ENCODE measurements around the gene FOXP3. TPM values are rescaled to one million over a fixed set of nuclear protein-coding genes. Genes with fewer than 3 reads are reported as not detected.

Gene FOXP3
- total and polyA plus RNA-seq, 2 experiments from 2014 or later = 0.11 to 0.28 TPM

DNA sequence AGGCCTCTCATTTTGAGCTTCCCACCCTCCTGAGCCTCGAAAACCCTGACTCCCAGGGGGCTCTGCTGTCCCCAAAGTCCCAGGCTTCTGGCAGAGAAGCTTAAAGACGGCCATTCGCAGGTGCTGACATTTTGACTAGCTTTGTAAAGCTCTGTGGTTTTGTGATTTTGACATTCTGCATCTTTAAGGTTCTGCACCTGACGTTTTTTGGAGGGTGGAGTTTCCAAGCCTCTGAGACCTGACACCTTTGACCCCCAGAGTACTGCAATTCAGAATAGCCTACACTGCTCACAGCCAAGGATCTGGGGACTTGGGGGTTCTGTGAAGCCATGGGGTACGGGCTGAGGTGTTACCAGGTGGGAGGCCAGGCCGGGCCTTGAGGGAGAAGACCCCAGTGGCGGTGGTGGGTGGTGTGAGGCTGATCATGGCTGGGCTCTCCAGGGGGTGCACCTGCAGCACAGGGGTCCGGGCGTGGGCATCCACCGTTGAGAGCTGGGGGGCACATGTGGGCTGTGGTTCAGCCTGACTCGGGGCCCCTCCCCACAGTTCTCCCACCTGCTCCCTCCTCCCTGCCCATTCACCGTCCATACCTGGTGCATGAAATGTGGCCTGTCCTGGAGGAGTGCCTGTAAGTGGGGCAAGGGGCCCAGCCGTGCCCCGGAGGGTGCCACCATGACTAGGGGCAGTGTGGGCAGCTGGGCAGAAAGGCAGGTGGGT, 7.3 kb downstream of the FOXP3 start (continued):
- TF ChIP-seq, protein P1, sequence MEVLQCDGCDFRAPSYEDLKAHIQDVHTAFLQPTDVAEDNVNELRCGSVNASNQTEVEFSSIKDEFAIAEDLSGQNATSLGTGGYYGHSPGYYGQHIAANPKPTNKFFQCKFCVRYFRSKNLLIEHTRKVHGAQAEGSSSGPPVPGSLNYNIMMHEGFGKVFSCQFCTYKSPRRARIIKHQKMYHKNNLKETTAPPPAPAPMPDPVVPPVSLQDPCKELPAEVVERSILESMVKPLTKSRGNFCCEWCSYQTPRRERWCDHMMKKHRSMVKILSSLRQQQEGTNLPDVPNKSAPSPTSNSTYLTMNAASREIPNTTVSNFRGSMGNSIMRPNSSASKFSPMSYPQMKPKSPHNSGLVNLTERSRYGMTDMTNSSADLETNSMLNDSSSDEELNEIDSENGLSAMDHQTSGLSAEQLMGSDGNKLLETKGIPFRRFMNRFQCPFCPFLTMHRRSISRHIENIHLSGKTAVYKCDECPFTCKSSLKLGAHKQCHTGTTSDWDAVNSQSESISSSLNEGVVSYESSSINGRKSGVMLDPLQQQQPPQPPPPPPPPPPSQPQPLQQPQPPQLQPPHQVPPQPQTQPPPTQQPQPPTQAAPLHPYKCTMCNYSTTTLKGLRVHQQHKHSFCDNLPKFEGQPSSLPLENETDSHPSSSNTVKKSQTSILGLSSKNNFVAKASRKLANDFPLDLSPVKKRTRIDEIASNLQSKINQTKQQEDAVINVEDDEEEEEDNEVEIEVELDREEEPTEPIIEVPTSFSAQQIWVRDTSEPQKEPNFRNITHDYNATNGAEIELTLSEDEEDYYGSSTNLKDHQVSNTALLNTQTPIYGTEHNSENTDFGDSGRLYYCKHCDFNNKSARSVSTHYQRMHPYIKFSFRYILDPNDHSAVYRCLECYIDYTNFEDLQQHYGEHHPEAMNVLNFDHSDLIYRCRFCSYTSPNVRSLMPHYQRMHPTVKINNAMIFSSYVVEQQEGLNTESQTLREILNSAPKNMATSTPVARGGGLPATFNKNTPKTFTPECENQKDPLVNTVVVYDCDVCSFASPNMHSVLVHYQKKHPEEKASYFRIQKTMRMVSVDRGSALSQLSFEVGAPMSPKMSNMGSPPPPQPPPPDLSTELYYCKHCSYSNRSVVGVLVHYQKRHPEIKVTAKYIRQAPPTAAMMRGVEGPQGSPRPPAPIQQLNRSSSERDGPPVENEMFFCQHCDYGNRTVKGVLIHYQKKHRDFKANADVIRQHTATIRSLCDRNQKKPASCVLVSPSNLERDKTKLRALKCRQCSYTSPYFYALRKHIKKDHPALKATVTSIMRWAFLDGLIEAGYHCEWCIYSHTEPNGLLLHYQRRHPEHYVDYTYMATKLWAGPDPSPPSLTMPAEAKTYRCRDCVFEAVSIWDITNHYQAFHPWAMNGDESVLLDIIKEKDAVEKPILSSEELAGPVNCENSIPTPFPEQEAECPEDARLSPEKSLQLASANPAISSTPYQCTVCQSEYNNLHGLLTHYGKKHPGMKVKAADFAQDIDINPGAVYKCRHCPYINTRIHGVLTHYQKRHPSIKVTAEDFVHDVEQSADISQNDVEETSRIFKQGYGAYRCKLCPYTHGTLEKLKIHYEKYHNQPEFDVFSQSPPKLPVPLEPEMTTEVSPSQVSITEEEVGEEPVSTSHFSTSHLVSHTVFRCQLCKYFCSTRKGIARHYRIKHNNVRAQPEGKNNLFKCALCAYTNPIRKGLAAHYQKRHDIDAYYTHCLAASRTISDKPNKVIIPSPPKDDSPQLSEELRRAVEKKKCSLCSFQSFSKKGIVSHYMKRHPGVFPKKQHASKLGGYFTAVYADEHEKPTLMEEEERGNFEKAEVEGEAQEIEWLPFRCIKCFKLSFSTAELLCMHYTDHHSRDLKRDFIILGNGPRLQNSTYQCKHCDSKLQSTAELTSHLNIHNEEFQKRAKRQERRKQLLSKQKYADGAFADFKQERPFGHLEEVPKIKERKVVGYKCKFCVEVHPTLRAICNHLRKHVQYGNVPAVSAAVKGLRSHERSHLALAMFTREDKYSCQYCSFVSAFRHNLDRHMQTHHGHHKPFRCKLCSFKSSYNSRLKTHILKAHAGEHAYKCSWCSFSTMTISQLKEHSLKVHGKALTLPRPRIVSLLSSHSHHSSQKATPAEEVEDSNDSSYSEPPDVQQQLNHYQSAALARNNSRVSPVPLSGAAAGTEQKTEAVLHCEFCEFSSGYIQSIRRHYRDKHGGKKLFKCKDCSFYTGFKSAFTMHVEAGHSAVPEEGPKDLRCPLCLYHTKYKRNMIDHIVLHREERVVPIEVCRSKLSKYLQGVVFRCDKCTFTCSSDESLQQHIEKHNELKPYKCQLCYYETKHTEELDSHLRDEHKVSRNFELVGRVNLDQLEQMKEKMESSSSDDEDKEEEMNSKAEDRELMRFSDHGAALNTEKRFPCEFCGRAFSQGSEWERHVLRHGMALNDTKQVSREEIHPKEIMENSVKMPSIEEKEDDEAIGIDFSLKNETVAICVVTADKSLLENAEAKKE (CRISPR knock-in tag; IDR thresholded peaks at IDR 0.05) = no peak

DNA sequence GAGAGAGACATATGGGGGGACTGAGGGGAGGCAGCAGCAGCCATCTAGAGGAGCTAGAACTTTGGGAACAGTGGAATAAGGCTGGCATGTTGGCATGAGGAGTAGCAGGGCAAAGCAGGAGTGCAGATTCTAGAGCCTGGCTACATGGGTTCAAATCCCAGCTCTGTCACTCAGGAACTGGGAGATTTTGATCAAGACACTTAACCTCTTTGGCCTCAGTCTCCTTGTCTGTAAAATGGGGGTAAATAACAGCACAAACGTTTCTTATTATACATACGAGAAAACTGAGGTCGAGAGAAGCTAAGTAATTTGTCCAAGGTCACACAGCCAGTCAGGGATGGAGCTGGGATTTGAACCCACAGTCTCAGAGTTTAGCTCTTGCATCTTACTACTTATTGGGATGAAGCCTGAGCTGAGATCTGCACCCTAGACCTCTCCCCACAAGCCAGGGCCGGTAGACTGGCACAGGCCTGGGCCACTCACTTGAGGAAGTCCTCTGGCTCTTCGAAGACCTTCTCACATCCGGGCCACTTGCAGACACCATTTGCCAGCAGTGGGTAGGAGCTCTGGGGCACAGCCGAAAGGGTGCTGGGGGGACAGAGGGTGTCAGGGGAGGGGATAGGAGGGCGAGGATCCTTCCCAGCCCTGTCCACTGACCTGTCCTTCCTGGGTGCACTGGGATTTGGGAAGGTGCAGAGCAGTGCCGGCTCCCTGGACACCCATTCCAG, 8.1 kb downstream of the FOXP3 start:
- Mint-ChIP-seq H3K9me3 (no peaks in the 10 kb centered on the region), H3K27me3 (ENCODE audit: insufficient read depth, low read depth, poor library complexity) (peaks cover 3% of the 10 kb centered on the region), H3K36me3 (ENCODE audit: low read depth) (no peaks in the 10 kb centered on the region; the same call in 2 of the 3 replicates), H3K4me3 (no peak overlapping the region), H3K27ac (no peak overlapping the region), H3K4me1 (peaks cover 4% of the 10 kb centered on the region; the same call in 2 of the 3 replicates)
- Histone ChIP-seq H3K4me3 (no peak overlapping the region), H3K4me2 (no peak overlapping the region), H4K20me1 (replicated peaks; ENCODE audit: insufficient read depth) (no peaks in the 10 kb centered on the region), H3K79me2 (replicated peaks; ENCODE audit: insufficient read depth) (no peaks in the 10 kb centered on the region), H2AFZ (no peak overlapping the region), H3K9me2 (ENCODE audit: insufficient read depth) (no peaks in the 10 kb centered on the region), H3F3A (replicated peaks; ENCODE audit: low read depth) (no peaks in the 10 kb centered on the region), H3K36me3 (ENCODE audit: insufficient read depth) (no peaks in the 10 kb centered on the region), H3K4me1 (ENCODE audit: insufficient read depth) (no peaks in the 10 kb centered on the region), H3K27me3 (ENCODE audit: insufficient read depth) (no peaks in the 10 kb centered on the region), H3K27ac (ENCODE audit: low read depth) (no peak overlapping the region)
- DNase-seq (ENCODE audit: low spot score) = no peak
- ATAC-seq = no peak
- TF ChIP-seq, protein P1 (CRISPR knock-in tag; IDR thresholded peaks at IDR 0.05) = no peak
- no peak for TF ChIP-seq CTCF (conservative IDR thresholded peaks at IDR 0.05; ENCODE audit: low read depth in 2 of 2)
- no peak for TF ChIP-seq POLR2AphosphoS5 (IDR thresholded peaks at IDR 0.05; ENCODE audit: low read depth)
